CD4-positive, alpha-beta T cell (primary cell): ENCODE results near the gene ARSI. TPM values are rescaled to one million over a fixed set of nuclear protein-coding genes. Genes with fewer than 3 reads are reported as not detected.

ENCODE experiments used
- ATAC-seq: fragments of 200-7000 bp; cut with Tn5 transposase; one replicate; pipeline ENCODE4 v1.10.0; 2022; ENCODE audit warnings: mild to moderate bottlenecking; ENCODE audit not compliant: poor library complexity
- CTCF ChIA-PET: fragments of 350-600 bp; sonication (Branson Sonifier 250); formaldehyde crosslinking; loops from one replicate; lab custom pipeline; 2021; ENCODE audit warnings: antibody characterized with exemption, inconsistent platforms; lab: Charles Lee
- POLR2A ChIA-PET: fragments of 350-600 bp; sonication (Branson Sonifier 250); formaldehyde crosslinking; loops from one replicate; lab custom pipeline; 2021; ENCODE audit warnings: antibody characterized with exemption, inconsistent platforms; lab: Charles Lee
- DNase-seq, 14 experiments: peaks; one replicate each; pipeline ENCODE4 v3.0.0-alpha.2; 2013 to 2020; ENCODE audit warnings: mixed read lengths in 2 of 14
- H3K27ac ChIP-seq, 2 donors: one replicate each; pipeline versions ENCODE4 v1.5.1 to v1.7.0; 2013; ENCODE audit warnings: low read length in 2 of 2, low read depth in 1 of 2, mild to moderate bottlenecking in 1 of 2
- H3K27me3 ChIP-seq, 2 experiments: 1 replicate in 1 of 2; 2 replicates in 1 of 2; pipeline versions ENCODE4 v1.6.1 to v1.7.0; 2013; ENCODE audit warnings: low read length in 2 of 2, control low read depth in 1 of 2, mild to moderate bottlenecking in 1 of 2, moderate library complexity in 1 of 2; ENCODE audit not compliant: insufficient read depth in 2 of 2, control insufficient read depth in 1 of 2
- H3K36me3 ChIP-seq: one replicate; pipeline ENCODE4 v1.6.1; 2013; ENCODE audit warnings: low read length, control low read depth; ENCODE audit not compliant: insufficient read depth
- H3K4me1 ChIP-seq: one replicate; pipeline ENCODE4 v1.6.1; 2013; ENCODE audit warnings: low read length, control low read depth; ENCODE audit not compliant: insufficient read depth
- H3K4me3 ChIP-seq: one replicate; pipeline ENCODE4 v1.5.1; 2013; ENCODE audit warnings: mild to moderate bottlenecking, low read length, moderate library complexity
- H3K9me3 ChIP-seq, 2 experiments: 1 replicate in 1 of 2; 2 replicates in 1 of 2; pipeline versions ENCODE4 v1.6.1 to v1.7.0; 2013; ENCODE audit warnings: low read length in 2 of 2, mild to moderate bottlenecking in 2 of 2, control low read depth in 1 of 2, moderate library complexity in 1 of 2; ENCODE audit not compliant: control insufficient read depth in 1 of 2, insufficient read depth in 1 of 2
- H3K27ac Mint-ChIP-seq: one replicate; pipeline ENCODE4 v1.8.0; 2020; ENCODE audit warnings: mixed read lengths
- H3K27me3 Mint-ChIP-seq: one replicate; pipeline ENCODE4 v1.8.0; 2021; ENCODE audit warnings: mixed read lengths
- H3K36me3 Mint-ChIP-seq: one replicate; pipeline ENCODE4 v1.8.0; 2021; ENCODE audit warnings: low read depth, mixed read lengths
- H3K4me1 Mint-ChIP-seq: one replicate; pipeline ENCODE4 v1.8.0; 2021; ENCODE audit warnings: low read depth, mixed read lengths
- H3K4me3 Mint-ChIP-seq: one replicate; pipeline ENCODE4 v1.8.0; 2020; ENCODE audit warnings: mild to moderate bottlenecking, mixed read lengths
- H3K9me3 Mint-ChIP-seq: one replicate; pipeline ENCODE4 v1.8.0; 2020; ENCODE audit warnings: mixed read lengths
- intact Hi-C, 2 experiments: fragments of 100-400 bp; cut with DNase I in 1 of 2; cut with micrococcal nuclease in 1 of 2; formaldehyde crosslinking; loops; one replicate each; pipeline versions ENCODE4 v1.15.1 to v1.9.0; 2023 to 2025; cut with DNase I, micrococcal nuclease
- total RNA-seq, 174 experiments: library from RNA in 2 of 174; stranded (reverse) in 2 of 174; gene quantifications; one replicate each; pipeline ENCODE4 v1.2.3 and lab custom pipeline; 2021 to 2026
- TF ChIP-seq, protein P1 (sequence below): fragments of 200-600 bp; IDR thresholded peaks from one replicate; pipeline ENCODE4 v1.8.0; 2022; ENCODE audit warnings: antibody characterized with exemption, mild to moderate bottlenecking

ARSI gene
- total RNA-seq, 2 experiments from 2014 or later: 0.22 to 0.56 TPM

DNA sequence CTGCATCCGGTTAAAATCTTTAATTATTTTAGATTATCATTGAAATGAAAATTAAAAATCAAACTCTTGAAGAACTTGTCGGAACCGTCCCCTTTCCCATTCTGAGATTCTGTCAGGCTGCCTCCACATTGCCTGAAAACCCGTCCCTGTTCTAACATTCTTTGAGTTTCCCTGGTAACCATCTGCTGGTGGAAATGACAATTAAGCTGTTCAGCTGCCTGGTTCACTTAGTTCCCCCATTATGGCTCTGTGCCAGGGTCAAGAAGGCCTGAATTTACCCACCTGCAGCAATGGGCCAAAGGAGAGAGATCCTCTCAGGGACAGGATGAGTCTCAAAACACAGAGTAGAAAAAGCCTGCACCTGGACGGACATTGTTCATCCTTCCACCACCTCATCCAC, 43.0 kb upstream of the ARSI start:
- H3K36me3 ChIP-seq: no peaks in the 10 kb centered on the region
- no peak overlapping the region for H3K27ac ChIP-seq
- peaks cover 4% of the 10 kb centered on the region for H3K4me1 Mint-ChIP-seq
- POLR2A ChIA-PET: no interaction called here
- CTCF ChIA-PET: no interaction called here
- H3K9me3 Mint-ChIP-seq: no peaks in the 10 kb centered on the region
- no peaks in the 10 kb centered on the region for H3K36me3 Mint-ChIP-seq
- H3K27ac Mint-ChIP-seq: no peak overlapping the region
- H3K27me3 Mint-ChIP-seq: no peaks in the 10 kb centered on the region
- no peak overlapping the region for H3K4me3 ChIP-seq
- peaks cover 8% of the 10 kb centered on the region for H3K4me1 ChIP-seq
- intact Hi-C loops: no loop called here
- ATAC-seq: no peak
- TF ChIP-seq, protein P1, sequence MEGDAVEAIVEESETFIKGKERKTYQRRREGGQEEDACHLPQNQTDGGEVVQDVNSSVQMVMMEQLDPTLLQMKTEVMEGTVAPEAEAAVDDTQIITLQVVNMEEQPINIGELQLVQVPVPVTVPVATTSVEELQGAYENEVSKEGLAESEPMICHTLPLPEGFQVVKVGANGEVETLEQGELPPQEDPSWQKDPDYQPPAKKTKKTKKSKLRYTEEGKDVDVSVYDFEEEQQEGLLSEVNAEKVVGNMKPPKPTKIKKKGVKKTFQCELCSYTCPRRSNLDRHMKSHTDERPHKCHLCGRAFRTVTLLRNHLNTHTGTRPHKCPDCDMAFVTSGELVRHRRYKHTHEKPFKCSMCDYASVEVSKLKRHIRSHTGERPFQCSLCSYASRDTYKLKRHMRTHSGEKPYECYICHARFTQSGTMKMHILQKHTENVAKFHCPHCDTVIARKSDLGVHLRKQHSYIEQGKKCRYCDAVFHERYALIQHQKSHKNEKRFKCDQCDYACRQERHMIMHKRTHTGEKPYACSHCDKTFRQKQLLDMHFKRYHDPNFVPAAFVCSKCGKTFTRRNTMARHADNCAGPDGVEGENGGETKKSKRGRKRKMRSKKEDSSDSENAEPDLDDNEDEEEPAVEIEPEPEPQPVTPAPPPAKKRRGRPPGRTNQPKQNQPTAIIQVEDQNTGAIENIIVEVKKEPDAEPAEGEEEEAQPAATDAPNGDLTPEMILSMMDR: no peak
- no peaks in the 10 kb centered on the region for H3K27me3 ChIP-seq
- no peaks in the 10 kb centered on the region for H3K9me3 ChIP-seq
- DNase-seq: no peak
- no peak overlapping the region for H3K4me3 Mint-ChIP-seq

DNA sequence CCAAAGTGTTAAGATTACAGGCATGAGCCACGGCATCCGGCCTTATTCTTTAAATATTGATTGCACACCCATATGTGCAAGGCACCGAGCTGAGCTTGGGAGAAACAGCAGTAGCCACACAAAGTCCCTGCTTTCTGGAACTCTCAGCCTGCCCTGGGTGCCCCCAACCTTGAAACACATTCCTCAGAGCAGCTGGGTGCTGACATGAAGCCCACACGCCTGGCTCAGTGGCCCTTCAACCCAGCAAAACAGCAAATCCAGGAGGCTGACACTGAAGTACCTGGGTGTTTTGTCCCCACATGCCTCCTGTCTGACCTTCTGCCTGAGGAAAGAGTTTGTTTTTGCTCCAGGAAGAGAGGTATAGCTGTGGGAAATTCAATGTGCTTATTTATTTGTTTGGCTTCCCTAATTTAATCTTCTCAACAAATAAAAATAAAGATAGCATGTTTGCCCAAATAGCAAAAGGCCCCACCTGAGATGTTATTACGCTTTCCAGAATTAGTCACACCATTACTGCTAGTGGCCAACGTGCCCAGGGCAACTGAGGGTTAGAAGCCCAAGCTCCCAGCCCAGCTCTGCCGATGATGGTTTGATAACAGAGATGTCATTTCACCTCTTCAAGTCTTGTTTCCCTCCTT, 41.4 kb upstream of the ARSI start:
- peaks cover 3% of the 10 kb centered on the region for H3K4me1 ChIP-seq
- ChIA-PET POLR2A (no interaction called here), CTCF (no interaction called here)
- no peaks in the 10 kb centered on the region for H3K27me3 ChIP-seq
- H3K36me3 ChIP-seq: no peaks in the 10 kb centered on the region
- Mint-ChIP-seq H3K36me3 (no peaks in the 10 kb centered on the region), H3K27ac (no peak overlapping the region), H3K4me3 (no peak overlapping the region), H3K4me1 (no peaks in the 10 kb centered on the region), H3K27me3 (no peaks in the 10 kb centered on the region), H3K9me3 (no peaks in the 10 kb centered on the region)
- ATAC-seq: no peak
- intact Hi-C loops: no loop called here
- TF ChIP-seq, protein P1: no peak
- H3K4me3 ChIP-seq: no peak overlapping the region
- no peaks in the 10 kb centered on the region for H3K9me3 ChIP-seq
- no peak for DNase-seq
- H3K27ac ChIP-seq: no peak overlapping the region

DNA sequence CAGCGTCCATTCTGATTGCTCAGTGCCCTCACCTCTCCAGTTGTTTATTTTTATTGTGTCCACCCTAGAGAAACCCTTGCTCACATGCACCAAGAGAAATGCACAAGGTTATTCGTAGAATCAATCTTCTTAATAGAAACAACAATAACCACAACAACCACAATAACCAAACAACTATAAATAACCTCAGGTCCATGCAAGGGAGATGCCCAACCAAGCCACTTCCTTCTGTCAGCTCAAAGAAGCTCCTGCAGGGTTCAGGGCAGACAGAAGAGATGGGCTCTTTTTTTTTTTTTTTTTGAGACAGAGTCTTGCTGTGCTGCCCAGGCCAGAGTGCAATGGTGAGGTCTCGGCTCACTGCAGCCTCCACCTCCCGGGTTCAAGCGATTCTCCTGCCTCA, 39.9 kb upstream of the ARSI start:
- POLR2A ChIA-PET: no interaction called here
- Histone ChIP-seq H3K4me1 (peaks cover 3% of the 10 kb centered on the region), H3K4me3 (no peak overlapping the region), H3K27me3 (no peaks in the 10 kb centered on the region), H3K27ac (no peak overlapping the region), H3K9me3 (peaks cover 0 to 3% of the 10 kb centered on the region in 2 experiments), H3K36me3 (no peaks in the 10 kb centered on the region)
- DNase-seq (peak in 1 of 14 experiments; percentile 7), ATAC-seq (no peak)
- TF ChIP-seq, protein P1: no peak
- Mint-ChIP-seq H3K4me3 (no peak overlapping the region), H3K36me3 (no peaks in the 10 kb centered on the region), H3K27ac (no peak overlapping the region), H3K27me3 (no peaks in the 10 kb centered on the region), H3K9me3 (no peaks in the 10 kb centered on the region), H3K4me1 (no peaks in the 10 kb centered on the region)
- intact Hi-C loops: no loop called here
- CTCF ChIA-PET: no interaction called here
